ENCODE measurements around the gene HPS4. TPM values are rescaled to one million over a fixed set of nuclear protein-coding genes. Genes with fewer than 3 reads are reported as not detected.

The HPS4 gene
- total RNA-seq, 2 experiments from 2014 or later = 61.6 to 67.0 TPM

DNA sequence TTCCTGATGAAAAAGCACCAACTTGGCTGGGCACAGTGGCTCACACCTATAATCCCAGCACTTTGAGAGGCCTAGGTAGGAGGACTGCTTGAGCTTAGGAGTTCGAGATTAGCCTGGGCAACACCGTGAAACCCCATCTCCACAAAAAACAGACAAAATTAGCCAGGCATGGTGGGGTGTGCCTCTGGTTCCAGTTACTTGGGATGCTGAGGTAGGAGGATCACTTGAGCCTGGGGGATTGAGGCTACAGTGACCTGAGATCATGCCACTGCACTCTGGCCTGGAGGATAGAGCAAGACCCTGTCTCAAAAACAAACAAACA is 3.0 kb downstream of the HPS4 start:
- H3K36me3 Mint-ChIP-seq (ENCODE audit: low read depth) = peaks cover 52% of the 10 kb centered on the region
- CTCF ChIA-PET = no interaction called here
- peaks cover 81% of the 10 kb centered on the region for H3K4me1 Mint-ChIP-seq (ENCODE audit: low read depth)
- H3K27me3 ChIP-seq (ENCODE audit: control insufficient read depth in 1 of 2, insufficient read depth in 2 of 2, low read length in 2 of 2) = no peaks in the 10 kb centered on the region
- H3K27ac ChIP-seq (ENCODE audit: low read depth in 1 of 2, low read length in 2 of 2) = no peak overlapping the region
- no peaks in the 10 kb centered on the region for H3K9me3 Mint-ChIP-seq
- no peak for ATAC-seq (ENCODE audit: poor library complexity)
- H3K4me1 ChIP-seq (ENCODE audit: insufficient read depth, low read length) = peaks cover 59% of the 10 kb centered on the region
- no peak for DNase-seq
- H3K4me3 ChIP-seq (ENCODE audit: low read length) = no peak overlapping the region
- H3K36me3 ChIP-seq (ENCODE audit: insufficient read depth, low read length) = peaks cover 20% of the 10 kb centered on the region
- no peaks in the 10 kb centered on the region for H3K9me3 ChIP-seq (ENCODE audit: control insufficient read depth in 1 of 2, insufficient read depth in 1 of 2, low read length in 2 of 2)
- H3K27me3 Mint-ChIP-seq = no peaks in the 10 kb centered on the region
- TF ChIP-seq, protein P1, sequence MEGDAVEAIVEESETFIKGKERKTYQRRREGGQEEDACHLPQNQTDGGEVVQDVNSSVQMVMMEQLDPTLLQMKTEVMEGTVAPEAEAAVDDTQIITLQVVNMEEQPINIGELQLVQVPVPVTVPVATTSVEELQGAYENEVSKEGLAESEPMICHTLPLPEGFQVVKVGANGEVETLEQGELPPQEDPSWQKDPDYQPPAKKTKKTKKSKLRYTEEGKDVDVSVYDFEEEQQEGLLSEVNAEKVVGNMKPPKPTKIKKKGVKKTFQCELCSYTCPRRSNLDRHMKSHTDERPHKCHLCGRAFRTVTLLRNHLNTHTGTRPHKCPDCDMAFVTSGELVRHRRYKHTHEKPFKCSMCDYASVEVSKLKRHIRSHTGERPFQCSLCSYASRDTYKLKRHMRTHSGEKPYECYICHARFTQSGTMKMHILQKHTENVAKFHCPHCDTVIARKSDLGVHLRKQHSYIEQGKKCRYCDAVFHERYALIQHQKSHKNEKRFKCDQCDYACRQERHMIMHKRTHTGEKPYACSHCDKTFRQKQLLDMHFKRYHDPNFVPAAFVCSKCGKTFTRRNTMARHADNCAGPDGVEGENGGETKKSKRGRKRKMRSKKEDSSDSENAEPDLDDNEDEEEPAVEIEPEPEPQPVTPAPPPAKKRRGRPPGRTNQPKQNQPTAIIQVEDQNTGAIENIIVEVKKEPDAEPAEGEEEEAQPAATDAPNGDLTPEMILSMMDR (IDR thresholded peaks at IDR 0.05) = no peak
- intact Hi-C loops (cut with DNase I, micrococcal nuclease) = loop anchor here in 1 of 2 experiments (2.0 to 5.0 kb wide), 2 partner anchors 190 to 1437 kb away; partner anchors contain the start of gene PITPNB
- H3K27ac Mint-ChIP-seq = peak overlapping the region; percentile 94
- POLR2A ChIA-PET = no interaction called here
- peak overlapping the region; percentile 22 for H3K4me3 Mint-ChIP-seq

DNA sequence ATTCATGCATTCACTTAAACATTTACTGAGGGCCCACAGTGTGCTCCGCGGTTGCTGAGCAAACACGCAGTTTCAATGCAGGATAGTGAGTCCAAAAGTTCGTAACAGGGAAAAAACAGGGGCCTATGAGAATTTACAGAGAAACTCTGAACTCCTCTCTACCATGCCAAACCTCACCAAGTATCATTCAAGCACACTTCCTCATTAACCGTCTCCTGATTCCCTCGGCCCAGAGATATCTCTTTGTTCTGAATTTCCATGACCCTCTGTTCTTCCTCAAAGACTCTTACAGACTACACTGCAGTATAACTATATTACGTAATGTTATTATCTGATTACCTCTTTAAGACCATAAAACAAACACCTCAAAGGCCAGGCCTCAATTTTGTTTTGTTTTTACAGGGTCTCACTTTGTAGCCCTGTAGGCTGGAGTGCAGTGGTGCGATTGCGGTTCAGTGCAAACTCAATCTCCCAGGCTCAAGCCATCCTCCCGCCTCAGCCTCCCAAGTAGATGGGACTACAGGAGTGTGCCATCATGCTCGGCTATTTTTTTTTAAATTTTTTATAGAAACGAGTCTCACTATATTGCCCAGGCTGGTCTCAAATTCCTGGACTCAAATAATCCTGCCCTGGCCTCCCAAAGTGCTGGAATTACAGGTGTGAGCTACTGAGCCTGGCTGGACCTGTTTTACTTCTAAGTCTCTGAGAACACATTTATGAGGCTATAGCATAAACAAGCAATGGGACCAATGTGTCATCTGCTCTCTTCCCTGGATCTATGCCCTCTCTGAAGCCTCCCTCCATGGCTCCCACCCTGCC is 3.6 kb downstream of the HPS4 start:
- Histone ChIP-seq H3K9me3 (ENCODE audit: control insufficient read depth in 1 of 2, insufficient read depth in 1 of 2, low read length in 2 of 2) (no peaks in the 10 kb centered on the region), H3K27ac (ENCODE audit: low read depth in 1 of 2, low read length in 2 of 2) (peak overlapping the region in 1 of 2 donors; percentile 30), H3K27me3 (ENCODE audit: control insufficient read depth in 1 of 2, insufficient read depth in 2 of 2, low read length in 2 of 2) (no peaks in the 10 kb centered on the region), H3K36me3 (ENCODE audit: insufficient read depth, low read length) (peaks cover 24% of the 10 kb centered on the region), H3K4me1 (ENCODE audit: insufficient read depth, low read length) (peaks cover 56% of the 10 kb centered on the region), H3K4me3 (ENCODE audit: low read length) (peak overlapping the region; percentile 38)
- intact Hi-C loops (cut with DNase I, micrococcal nuclease) = loop anchor here in 1 of 2 experiments (2.0 to 5.0 kb wide), 2 partner anchors 191 to 1437 kb away; partner anchors contain the start of gene PITPNB
- Mint-ChIP-seq H3K27ac (peak overlapping the region; percentile 94), H3K36me3 (ENCODE audit: low read depth) (peaks cover 57% of the 10 kb centered on the region), H3K4me3 (peak overlapping the region; percentile 71), H3K9me3 (no peaks in the 10 kb centered on the region), H3K4me1 (ENCODE audit: low read depth) (peaks cover 75% of the 10 kb centered on the region), H3K27me3 (no peaks in the 10 kb centered on the region)
- peak in 1 of 14 experiments; percentile 24 for DNase-seq
- no peak for ATAC-seq (ENCODE audit: poor library complexity)
- ChIA-PET CTCF (no interaction called here), POLR2A (interaction anchor here (1.2 kb wide), 2 partner anchors 32 to 51 kb away, joined by 3 to 4 read pairs; partner anchors contain the start of genes ASPHD2 and TFIP11)
- TF ChIP-seq, protein P1 (IDR thresholded peaks at IDR 0.05) = no peak

DNA sequence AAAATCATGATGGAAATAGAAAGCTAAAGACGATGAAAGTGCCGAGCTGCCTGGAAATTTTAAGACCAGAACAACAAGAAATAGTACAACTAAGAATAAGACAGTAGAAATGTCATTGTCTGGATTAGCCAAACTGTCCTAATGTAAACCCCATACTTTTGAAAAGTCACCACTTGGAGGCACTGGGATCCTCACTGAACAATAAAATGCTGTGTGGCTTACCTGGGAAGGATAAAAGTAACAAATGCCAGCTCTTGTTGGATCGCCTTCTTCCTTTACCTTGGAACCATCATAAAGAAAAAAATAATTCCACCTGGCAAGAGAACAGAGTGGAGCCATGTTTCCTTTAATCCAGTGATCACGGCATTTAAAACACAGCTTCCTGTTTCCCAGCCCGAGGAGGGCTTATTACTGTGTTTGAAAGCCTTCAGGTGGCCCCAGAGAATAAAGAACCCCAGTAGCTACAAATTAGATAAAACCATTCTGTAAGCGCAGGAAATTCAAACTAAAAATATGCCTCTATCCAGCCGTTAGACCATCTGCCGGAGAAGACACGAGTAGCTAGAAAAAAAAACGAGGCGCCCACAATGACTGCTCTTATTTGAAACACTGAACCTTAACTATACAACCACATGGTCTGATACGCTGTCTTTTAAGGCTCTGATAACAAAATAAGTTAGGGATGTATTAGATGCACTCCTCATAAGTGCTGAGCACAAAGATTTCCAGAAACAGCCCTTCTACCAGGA is 4.4 kb downstream of the HPS4 start:
- no peaks in the 10 kb centered on the region for H3K9me3 Mint-ChIP-seq
- DNase-seq = peak in 1 of 14 experiments; percentile 23
- no peaks in the 10 kb centered on the region for H3K9me3 ChIP-seq (ENCODE audit: control insufficient read depth in 1 of 2, insufficient read depth in 1 of 2, low read length in 2 of 2)
- peaks cover 48% of the 10 kb centered on the region for H3K4me1 ChIP-seq (ENCODE audit: insufficient read depth, low read length)
- peaks cover 31% of the 10 kb centered on the region for H3K36me3 ChIP-seq (ENCODE audit: insufficient read depth, low read length)
- no peaks in the 10 kb centered on the region for H3K27me3 Mint-ChIP-seq
- peak overlapping the region; percentile 71 for H3K4me3 Mint-ChIP-seq
- peak overlapping the region; percentile 38 for H3K4me3 ChIP-seq (ENCODE audit: low read length)
- TF ChIP-seq, protein P1 (IDR thresholded peaks at IDR 0.05) = no peak
- H3K36me3 Mint-ChIP-seq (ENCODE audit: low read depth) = peaks cover 62% of the 10 kb centered on the region
- CTCF ChIA-PET = interaction anchor here (0.7 to 0.9 kb wide), 3 partner anchors 22 to 1391 kb away, joined by 3 to 4 read pairs (median 3); no protein-coding TSS in a partner anchor
- no peaks in the 10 kb centered on the region for H3K27me3 ChIP-seq (ENCODE audit: control insufficient read depth in 1 of 2, insufficient read depth in 2 of 2, low read length in 2 of 2)
- POLR2A ChIA-PET = interaction anchor here (1.2 kb wide), 2 partner anchors 33 to 50 kb away, joined by 3 to 4 read pairs; partner anchors contain the start of genes ASPHD2 and TFIP11
- ATAC-seq (ENCODE audit: poor library complexity) = no peak
- peak overlapping the region in 1 of 2 donors; percentile 30 for H3K27ac ChIP-seq (ENCODE audit: low read depth in 1 of 2, low read length in 2 of 2)
- H3K27ac Mint-ChIP-seq = peak overlapping the region; percentile 5
- intact Hi-C loops (cut with DNase I, micrococcal nuclease) = no loop called here
- peaks cover 67% of the 10 kb centered on the region for H3K4me1 Mint-ChIP-seq (ENCODE audit: low read depth)

Data from CD4-positive, alpha-beta T cell (primary cell).